ENCODE results near the gene GAB1. TPM values are rescaled to one million over a fixed set of nuclear protein-coding genes. Genes with fewer than 3 reads are reported as not detected.

GAB1 gene
- total and polyA plus RNA-seq, 8 donors: 43.5 to 109 (median 90.7) TPM

DNA sequence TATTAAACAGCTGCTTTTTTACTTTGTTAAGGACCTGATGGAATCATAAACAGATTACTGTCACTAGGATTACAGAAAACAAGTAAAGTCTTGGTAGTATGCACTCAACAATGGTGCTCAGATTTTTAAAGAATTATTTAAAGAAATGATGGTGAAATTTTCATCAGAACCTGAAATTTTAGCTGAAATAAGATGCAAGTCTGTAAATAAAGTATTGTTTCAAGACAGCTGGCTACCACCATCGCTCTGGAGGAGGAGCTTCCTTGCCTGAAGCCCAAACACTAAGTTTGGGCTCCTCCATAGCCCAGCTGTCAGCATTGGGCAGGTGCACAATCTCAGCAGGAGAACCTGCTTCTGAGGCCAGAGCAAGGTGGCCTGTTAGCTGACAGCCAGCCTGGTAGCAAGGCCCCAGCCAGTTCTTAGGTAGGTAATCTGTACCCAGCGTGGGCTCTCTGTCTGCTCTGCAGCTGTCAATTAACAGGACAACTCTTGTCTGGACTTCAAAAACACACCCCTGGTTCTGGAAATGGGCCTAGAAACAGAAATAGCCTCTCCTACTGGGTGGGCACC, 4.6 kb downstream of the GAB1 start:
- Histone ChIP-seq H3K4me1 (peaks cover 14 to 48% of the 10 kb centered on the region in 2 donors), H3K27ac (no peak overlapping the region), H3K4me3 (no peak overlapping the region), H3K36me3 (no peaks in the 10 kb centered on the region), H3K27me3 (peaks cover 0 to 10% of the 10 kb centered on the region in 2 donors), H3K9me3 (no peaks in the 10 kb centered on the region)
- DNase-seq (no peak), ATAC-seq (no peak)
- TF ChIP-seq, protein P1, sequence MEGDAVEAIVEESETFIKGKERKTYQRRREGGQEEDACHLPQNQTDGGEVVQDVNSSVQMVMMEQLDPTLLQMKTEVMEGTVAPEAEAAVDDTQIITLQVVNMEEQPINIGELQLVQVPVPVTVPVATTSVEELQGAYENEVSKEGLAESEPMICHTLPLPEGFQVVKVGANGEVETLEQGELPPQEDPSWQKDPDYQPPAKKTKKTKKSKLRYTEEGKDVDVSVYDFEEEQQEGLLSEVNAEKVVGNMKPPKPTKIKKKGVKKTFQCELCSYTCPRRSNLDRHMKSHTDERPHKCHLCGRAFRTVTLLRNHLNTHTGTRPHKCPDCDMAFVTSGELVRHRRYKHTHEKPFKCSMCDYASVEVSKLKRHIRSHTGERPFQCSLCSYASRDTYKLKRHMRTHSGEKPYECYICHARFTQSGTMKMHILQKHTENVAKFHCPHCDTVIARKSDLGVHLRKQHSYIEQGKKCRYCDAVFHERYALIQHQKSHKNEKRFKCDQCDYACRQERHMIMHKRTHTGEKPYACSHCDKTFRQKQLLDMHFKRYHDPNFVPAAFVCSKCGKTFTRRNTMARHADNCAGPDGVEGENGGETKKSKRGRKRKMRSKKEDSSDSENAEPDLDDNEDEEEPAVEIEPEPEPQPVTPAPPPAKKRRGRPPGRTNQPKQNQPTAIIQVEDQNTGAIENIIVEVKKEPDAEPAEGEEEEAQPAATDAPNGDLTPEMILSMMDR (IDR thresholded peaks at IDR 0.05): no peak
- intact Hi-C loops (cut with DNase I): no loop called here

DNA sequence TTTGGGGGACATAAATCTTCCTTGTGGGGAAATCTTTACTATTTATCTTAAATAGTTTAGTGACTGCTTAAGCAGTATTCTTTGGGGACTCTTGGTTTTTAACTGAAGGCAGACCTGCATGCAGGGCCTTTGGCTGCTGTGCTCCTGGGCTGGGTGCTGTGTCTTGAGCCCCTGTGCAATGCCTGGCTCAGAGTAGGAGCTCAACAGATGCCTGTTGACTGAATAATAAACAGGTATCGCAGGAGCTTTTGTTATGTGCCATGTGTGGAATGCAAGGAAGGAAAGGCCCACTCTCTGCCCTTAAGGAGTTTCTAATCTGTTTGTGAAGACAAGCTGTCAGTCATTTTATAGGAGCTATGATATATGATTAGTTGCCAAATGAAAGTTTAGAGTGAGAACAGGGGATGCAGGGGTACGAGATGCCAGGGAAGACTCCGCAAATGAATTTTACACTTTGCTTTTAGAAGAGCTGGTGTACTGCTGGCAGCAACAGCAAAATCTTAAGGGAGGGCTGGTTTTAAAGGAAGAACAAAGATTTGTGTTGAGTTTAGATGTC, 6.7 kb downstream of the GAB1 start:
- Histone ChIP-seq H3K9me3 (no peaks in the 10 kb centered on the region), H3K4me3 (no peak overlapping the region), H3K27me3 (no peaks in the 10 kb centered on the region), H3K4me1 (peaks cover 14 to 43% of the 10 kb centered on the region in 2 donors), H3K27ac (peak overlapping the region in 1 of 2 donors; percentile 67), H3K36me3 (no peaks in the 10 kb centered on the region)
- ATAC-seq (no peak), DNase-seq (no peak)
- intact Hi-C loops (cut with DNase I): no loop called here
- TF ChIP-seq, protein P1 (IDR thresholded peaks at IDR 0.05): no peak

DNA sequence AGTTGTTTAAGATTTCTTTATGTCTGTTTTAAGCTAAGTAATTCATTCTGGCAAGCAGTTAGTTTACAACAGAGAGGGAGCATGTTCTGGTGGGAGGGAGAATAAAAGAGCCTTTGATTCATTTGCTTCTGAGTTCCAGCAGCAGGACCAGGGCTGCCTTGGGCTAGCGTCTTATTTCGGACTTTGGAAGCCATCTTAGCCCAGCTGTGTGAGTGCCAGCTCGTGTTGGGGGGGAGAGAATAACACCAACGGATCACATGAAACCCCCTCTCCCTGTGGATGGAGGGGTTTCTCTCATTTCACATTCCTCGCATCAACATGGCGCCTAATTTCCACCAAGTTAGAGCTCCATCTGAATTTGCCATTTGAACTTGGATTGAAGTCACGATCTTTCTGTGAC, 7.4 kb downstream of the GAB1 start:
- peak overlapping the region in 1 of 2 donors; percentile 67 for H3K27ac ChIP-seq
- no peaks in the 10 kb centered on the region for H3K36me3 ChIP-seq
- TF ChIP-seq, protein P1 (IDR thresholded peaks at IDR 0.05): no peak
- DNase-seq (no peak), ATAC-seq (no peak)
- intact Hi-C loops (cut with DNase I): no loop called here
- H3K4me3 ChIP-seq: no peak overlapping the region
- H3K27me3 ChIP-seq: no peaks in the 10 kb centered on the region
- H3K9me3 ChIP-seq: no peaks in the 10 kb centered on the region
- peaks cover 14 to 42% of the 10 kb centered on the region in 2 donors for H3K4me1 ChIP-seq

DNA sequence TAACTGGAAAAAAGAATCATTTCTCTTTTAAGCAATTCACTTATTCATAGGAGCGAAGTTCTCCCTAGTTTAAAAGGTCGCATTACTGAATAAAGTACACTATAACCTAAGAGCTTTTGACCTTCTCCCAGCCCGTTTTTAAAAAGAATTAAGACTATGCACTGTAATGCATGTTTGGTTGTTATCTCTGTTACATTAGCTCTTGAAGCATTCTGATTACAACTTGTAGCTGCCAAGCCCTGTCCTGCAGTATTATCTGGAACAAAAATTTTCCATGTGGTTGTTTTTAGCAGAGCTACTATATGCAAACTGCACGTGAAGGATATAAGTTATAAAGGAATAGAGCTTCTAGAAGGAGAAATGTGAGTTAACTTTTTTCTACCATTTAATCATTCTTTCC, 8.1 kb downstream of the GAB1 start:
- Histone ChIP-seq H3K4me3 (no peak overlapping the region), H3K27ac (peak overlapping the region in 1 of 2 donors; percentile 67), H3K9me3 (no peaks in the 10 kb centered on the region), H3K4me1 (peaks cover 14 to 34% of the 10 kb centered on the region in 2 donors), H3K27me3 (no peaks in the 10 kb centered on the region), H3K36me3 (no peaks in the 10 kb centered on the region)
- intact Hi-C loops (cut with DNase I): no loop called here
- TF ChIP-seq, protein P1 (IDR thresholded peaks at IDR 0.05): no peak
- DNase-seq (peak in 2 of 4 donors; percentile 65 to 73), ATAC-seq (peak; percentile 42)

DNA sequence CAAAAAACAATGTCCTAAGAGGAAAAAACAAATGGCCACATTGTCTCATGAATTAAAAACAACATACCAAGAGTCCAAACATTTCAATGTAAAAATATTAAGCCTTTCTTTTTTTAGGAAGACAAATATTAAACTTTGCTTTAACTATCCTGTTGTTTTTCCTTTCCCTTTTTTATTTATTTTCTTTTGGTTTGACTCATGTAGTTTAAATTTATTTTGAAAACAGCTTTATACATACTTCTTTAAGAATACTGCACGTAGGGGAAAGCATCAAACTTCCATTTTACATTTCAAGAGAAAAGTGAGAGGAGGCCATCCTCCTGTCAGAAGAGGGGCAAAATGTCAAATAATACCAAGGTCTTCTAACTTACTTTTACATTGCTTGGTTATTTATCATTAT, 8.7 kb downstream of the GAB1 start:
- peaks cover 14 to 30% of the 10 kb centered on the region in 2 donors for H3K4me1 ChIP-seq
- ATAC-seq (no peak), DNase-seq (no peak)
- intact Hi-C loops (cut with DNase I): no loop called here
- TF ChIP-seq, protein P1 (IDR thresholded peaks at IDR 0.05): no peak
- peak overlapping the region in 1 of 2 donors; percentile 67 for H3K27ac ChIP-seq
- H3K4me3 ChIP-seq: no peak overlapping the region
- H3K9me3 ChIP-seq: no peaks in the 10 kb centered on the region
- no peaks in the 10 kb centered on the region for H3K27me3 ChIP-seq
- H3K36me3 ChIP-seq: peaks cover 0 to 4% of the 10 kb centered on the region in 2 donors
